Activated CD8-positive, alpha-beta memory T cell treated with anti-CD3 and anti-CD28 coated beads, Interleukin-2, amount 50 U/mL, for 4 hours (primary cell): Measurements from ENCODE around the gene LEUTX.
"Not testable (repeated sequence)": the region's sequence is repeated elsewhere in the genome, so short reads cannot be mapped to it uniquely, and the experiment has no call there.

Experiments used
- DNase-seq: peaks from one replicate; pipeline ENCODE4 v3.0.0-alpha.2; 2020

LEUTX gene

DNA sequence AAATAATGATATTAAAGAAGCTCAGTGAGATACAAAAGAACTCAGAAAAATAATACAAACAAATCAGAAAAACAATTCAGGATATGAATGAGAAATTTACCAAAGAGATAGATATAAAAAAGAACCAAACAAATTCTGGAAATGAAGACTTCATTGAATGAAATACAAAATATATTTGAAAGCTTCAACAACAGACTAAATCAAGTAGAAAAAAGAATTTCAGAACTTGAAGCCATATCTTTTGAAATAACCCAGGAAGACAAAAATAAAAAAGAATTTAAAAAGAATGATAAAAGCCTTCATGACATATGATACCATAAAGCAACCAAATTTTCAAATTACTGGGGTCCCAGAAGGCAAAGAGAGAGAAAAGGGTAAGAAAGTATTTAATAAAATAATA, 9.6 kb downstream of the LEUTX start:
- no peak for DNase-seq

DNA sequence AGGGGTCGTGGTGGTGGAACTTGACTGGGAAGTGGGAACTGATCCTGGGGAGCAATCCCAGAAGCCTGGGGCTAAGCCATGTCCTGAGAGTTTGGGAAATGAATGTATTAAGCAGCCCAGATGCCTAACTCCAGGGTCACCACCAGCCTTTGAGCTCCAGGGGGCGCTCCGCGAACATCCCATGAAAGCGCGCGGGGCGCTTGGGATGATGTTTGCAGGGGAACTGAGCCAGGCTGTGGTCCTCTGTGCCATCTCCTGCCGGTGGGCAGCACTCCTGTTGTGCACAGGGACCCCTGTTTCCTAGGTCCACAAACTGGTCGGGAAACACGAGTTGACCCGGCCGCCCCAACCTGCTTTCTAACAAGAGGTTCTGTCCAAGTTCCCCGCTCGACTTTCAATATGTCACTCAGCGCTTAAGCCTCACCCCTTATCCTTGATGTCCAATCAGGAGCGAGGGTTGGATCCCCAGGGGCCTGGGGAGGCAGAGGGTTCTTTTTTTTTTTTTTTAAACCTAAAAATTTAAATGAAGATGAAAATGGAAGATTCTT, 14.4 kb downstream of the LEUTX start:
- peak; percentile 75 for DNase-seq

DNA sequence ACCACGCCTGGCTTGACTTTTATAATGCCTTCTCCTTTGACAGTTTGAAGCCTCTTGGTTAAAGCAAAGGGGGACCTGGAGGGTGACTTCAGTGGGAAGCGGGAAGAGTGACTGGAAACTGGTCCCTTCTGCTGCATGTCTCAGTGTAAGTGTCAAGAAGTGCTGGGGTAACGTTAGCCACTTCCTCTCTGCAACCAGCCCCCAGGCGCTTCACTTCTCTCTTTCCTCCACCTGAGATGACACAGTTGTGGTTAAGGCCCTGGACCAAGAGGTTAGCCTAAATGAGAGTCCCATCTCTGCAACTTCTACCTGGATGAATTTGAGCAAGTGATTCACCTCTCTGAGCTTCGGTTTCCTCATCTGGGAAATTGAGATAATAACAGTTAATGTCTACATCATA, 16.3 kb downstream of the LEUTX start:
- DNase-seq: no peak

GRCh38 chr19:39796000-39796498, 17.4 kb downstream of the LEUTX start:
- DNase-seq: no peak

DNA sequence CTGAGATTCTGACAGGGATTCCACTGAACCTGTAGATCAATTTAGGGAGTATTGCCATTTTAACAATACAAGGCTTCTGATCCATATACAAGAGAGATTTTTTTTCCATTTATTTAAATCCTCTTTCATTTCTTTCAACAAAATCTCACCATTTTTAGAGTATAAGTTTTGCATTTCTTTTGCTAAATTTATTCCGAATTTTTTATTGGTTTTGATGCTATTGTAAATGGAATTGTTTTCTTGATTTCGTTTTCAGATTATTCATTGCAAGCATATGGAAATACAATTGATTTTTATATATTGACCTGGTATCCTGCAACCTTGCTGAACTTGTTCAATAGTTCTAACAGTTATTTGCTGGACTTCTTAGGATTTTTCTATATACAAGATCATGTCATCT, 18.4 kb downstream of the LEUTX start:
- DNase-seq: no peak

DNA sequence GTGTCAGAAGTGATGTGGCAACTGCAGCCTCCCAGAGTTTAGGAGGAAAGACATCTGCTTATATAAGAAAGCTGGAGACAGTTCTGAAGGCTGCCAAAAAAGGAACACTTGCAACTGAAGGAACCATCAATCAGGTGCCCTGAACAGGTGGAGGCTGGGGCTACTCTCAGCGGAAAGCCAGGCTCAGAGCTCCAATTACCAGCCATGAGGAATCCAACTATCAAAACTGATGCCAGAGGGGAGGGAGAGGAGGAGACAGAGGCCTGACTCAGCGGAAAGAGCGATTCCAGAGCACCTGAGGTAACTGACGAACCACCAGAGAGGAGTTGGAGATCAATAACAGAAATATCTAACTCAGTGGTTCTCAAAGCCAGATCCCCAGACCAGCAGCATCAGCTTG, 24.3 kb downstream of the LEUTX start:
- DNase-seq: no peak

- no peak for DNase-seq
These were observed 26.4 kb downstream of the LEUTX start for GRCh38 chr19:39805104-39805503.

DNA sequence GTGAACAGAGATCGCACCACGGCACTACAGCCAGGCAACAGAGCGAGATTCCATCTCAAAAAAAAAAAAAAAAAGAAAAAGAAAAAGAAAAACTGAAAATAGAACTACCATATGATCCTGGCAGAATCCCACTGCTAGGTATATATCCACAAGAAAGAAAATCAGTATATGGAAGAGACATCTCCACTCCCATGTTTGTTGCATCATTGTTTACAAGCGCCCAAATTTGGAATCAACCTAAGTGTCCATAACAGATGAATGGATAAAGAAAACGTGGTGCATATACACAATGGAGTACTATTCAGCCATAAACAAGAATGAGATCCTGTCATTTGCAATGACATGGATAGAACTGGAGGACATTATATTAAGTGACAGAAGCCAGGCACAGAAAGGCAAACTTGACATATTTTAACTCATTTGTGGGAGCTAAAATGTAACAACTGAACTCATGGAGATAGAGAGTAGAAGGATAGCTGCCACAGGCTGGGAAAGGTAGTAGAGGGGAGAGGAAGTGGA, 29.3 kb downstream of the LEUTX start:
- DNase-seq: no peak

GRCh38 chr19:39808688-39809087, 30.0 kb downstream of the LEUTX start:
- not testable (repeated sequence) for DNase-seq

DNA sequence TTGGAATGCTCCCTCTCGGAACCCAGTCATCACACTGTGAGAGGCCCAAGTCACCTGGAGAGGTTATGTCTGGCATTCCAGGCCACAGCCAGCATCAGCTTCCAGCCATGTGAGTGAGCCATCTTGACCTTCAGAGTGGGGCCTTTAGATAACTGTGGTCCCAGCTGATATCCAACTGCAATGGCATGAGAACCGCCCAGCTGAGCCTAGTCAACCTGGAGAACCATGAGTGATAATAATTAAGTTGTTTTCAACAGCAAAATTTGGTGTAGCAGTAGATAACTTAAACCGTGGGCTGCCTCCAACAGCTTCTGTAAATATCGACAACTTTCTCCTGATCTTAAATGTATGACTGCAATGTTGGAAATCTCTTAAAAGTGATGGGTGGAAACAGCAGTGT, 30.7 kb downstream of the LEUTX start:
- DNase-seq: no peak

DNA sequence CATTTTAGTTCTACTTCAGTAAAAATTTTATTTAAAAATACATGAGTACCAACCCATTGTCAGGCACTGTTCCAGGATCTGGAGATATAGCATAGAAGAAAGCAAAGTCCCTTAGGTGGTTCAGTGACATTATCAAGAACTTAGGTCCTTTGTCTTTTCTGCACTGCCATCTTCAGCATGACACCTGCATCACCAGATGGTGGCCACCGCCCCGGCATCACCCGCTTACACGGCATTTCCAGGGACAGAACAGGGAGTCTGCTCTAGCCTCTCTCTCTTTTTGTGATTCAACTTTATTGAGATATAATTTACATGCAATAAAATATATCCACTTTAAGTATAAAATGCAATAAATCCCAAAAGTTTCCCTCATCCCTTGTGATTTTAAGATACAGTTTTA, 31.8 kb downstream of the LEUTX start:
- DNase-seq: no peak

DNA sequence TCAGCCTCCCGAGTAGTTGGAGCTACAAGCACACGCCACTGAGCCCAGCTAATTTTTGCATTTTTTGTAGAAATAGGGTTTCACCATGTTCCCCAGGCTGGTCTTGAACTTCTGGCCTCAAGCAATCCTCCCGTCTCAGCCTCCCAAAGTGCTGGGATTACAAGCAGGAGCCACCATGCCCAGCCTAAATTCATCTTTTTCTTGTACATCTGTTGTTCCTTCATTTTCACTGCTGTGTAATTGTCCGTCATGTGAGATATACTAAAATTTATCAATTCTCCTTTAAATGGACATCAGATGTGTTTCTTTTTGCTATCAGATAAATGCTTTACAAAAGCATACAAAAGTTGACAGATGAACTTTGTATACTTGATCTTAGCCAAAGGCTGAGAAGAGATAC, 32.4 kb downstream of the LEUTX start:
- no peak for DNase-seq

GRCh38 chr19:39813264-39813993, 34.8 kb downstream of the LEUTX start:
- DNase-seq: no peak

- not testable (repeated sequence) for DNase-seq
These were observed 35.5 kb downstream of the LEUTX start for GRCh38 chr19:39814111-39814510.

DNA sequence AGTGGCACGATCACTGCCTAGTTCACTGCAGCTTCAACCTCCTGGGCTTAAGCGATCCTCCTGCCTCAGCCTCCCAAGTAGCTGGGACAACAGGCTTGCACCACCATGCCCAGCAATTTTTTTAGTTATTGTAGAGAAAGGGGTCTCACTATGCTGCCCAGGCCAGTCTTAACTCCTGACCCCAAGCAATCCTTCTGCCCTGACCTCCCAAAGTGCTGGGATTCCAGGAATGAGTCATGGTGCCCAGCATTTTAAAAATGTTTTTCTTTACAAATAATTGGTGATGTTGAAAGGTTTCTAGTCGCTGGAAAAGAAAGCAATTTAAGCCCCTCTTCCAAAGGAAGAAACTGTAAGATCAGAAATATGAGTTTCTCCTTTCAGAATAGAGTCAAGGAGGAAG, 35.9 kb downstream of the LEUTX start:
- no peak for DNase-seq

- DNase-seq: no peak
These were observed 37.8 kb downstream of the LEUTX start for GRCh38 chr19:39816287-39817048.

DNA sequence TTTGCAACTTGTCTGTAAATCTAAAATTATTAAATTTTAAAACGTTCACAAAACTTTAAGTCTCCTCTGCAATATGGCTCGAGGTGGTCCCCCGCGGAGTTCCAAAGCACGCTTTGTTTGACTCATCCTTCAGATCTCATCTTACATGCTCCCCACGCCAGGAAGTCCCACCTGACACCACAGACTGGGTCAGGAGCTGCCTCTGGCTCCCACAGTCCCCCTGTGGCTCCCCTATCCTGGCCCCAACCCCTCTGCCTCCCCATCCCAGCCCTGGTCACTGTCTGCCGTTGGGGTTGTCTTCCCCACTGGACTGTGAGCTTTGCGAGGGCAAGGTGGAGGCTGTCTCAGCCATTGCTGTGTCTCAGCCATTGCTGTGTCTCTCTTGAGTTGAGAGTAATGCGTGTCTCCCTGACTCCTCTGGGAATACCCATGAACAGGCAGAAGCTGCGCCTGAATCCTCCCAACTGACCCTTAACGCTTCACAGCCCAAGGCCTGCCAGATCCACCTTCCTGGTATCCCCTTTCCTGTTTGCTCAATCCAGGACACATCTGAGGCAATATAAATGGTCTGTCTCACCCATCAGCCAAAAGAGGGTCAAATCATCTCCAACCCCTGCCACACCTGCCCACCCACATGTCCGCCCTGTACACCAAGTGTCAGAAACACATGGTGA, 39.4 kb downstream of the LEUTX start:
- DNase-seq: no peak

- no peak for DNase-seq
These were observed 40.0 kb downstream of the LEUTX start for GRCh38 chr19:39818626-39819097.

DNA sequence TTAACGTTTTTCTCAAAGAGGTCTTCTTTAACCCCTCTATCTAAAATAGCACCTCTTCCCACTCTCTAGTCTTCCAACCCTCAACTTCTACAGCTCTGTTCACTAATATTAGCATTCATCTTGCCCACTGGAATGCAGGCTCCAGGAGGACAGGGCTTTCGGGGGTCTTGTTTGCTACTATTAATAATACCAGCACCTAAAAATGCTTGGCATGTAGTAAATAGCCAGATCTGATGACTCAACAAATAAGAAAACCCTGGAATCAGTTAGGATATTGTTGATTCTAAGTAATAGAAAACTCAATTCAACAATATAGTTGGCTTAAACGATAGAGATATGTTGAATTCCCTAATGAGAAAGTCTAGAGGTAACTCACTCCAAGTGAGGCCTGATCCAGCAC, 41.1 kb downstream of the LEUTX start:
- DNase-seq: no peak

- DNase-seq: no peak
These were observed 42.0 kb downstream of the LEUTX start for GRCh38 chr19:39820696-39821095.

- DNase-seq: no peak
These were observed 45.0 kb downstream of the LEUTX start for GRCh38 chr19:39823686-39824085.

DNA sequence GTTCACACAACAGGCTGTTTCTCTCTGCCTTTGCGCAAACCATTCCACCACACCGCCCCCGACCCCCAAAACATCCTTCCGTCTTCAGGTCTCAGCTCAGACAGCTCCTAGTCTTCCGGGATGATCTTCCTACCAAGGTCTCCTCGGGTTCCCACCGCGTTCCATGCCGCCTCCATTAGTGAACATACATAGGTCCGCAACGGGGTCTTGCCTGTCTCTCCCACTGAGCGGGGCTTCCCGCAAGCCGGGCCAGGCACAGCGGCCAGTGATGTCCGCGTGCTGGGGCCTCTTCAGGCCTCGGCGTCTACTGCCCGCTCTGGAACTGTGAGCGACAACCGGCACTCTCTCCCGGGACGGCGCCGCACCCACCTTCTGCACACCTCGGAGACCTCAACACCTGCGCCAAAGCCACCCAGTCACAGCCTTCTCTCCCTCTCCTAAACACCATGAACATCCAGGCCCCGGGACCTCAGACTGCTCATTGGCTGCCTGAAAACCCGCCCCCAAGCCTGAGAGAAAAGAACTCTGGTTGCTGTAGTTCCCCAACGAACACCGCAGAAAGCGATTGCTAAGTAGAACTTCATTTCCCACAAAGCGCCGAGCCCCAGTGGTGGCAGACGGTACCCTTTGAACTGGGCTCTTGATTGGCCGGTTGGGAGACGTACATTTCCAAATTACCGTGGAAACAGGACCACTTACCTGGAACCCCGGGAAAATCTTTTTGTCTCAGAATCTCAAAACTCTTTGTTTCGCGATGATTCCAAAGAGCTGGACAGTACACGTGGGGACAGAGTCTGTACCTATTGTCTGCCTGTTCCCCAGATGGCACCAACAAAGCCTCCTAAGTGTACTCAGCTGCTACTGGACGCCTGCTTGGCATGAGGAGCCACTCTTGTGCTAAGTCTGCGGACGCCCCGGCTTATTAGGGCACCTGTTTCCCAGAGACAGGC, 45.8 kb downstream of the LEUTX start:
- peak; percentile 81 for DNase-seq
